ENCODE data around the gene BCORL1. TPM values are rescaled to one million over a fixed set of nuclear protein-coding genes. Genes with fewer than 3 reads are reported as not detected.

The BCORL1 gene
- total RNA-seq, 1 experiment from 2014 or later: 30.8 TPM

GRCh38 chrX:130049821-130050220 lies 67.4 kb downstream of the BCORL1 start:
- ChIA-PET CTCF (no interaction called here), POLR2A (no interaction called here), RAD21 (ENCODE audit: low non-redundant PET in 1 of 2, low total read pairs in 2 of 2, uncharacterized antibody in 2 of 2, unreplicated experiment in 2 of 2) (no interaction called here)
- Histone ChIP-seq H3K4me1 (ENCODE audit: control insufficient read depth in 1 of 2, insufficient read depth in 2 of 2, low read length in 2 of 2) (no peaks in the 10 kb centered on the region), H3K27ac (ENCODE audit: low read depth, low read length) (no peak overlapping the region), H2AFZ (ENCODE audit: low read depth, low read length, poor library complexity, severe bottlenecking) (no peak overlapping the region), H3K4me3 (replicated peaks in 1 of 2; ENCODE audit: low read depth in 1 of 2, low read length in 2 of 2) (no peak overlapping the region), H3K9ac (ENCODE audit: low read length) (no peak overlapping the region), H3K79me2 (ENCODE audit: insufficient read depth, low read length) (no peaks in the 10 kb centered on the region), H3K9me3 (ENCODE audit: control insufficient read depth in 1 of 2, insufficient read depth in 1 of 2, low read depth in 1 of 2, low read length in 2 of 2) (no peaks in the 10 kb centered on the region), H3K36me3 (ENCODE audit: control insufficient read depth in 1 of 2, insufficient read depth in 2 of 2, low read length in 2 of 2) (peaks cover 18 to 21% of the 10 kb centered on the region in 2 experiments; a peak in 3 of 4 replicates), H3K9me2 (ENCODE audit: insufficient read depth) (no peaks in the 10 kb centered on the region), H4K20me1 (ENCODE audit: insufficient read depth) (no peaks in the 10 kb centered on the region), H3K27me3 (ENCODE audit: insufficient read depth, low read length) (no peaks in the 10 kb centered on the region), H3K4me2 (ENCODE audit: low read length) (no peak overlapping the region)
- no TSS peak for BruUV-seq (replicated peaks)
- no peak for DNase-seq (ENCODE audit: low read depth, low spot score)
- no peak for ATAC-seq
- TF ChIP-seq SIN3A (IDR thresholded peaks at IDR 0.05; ENCODE audit: low read depth) (no peak), EZH2phosphoT487 (IDR thresholded peaks at IDR 0.05; ENCODE audit: borderline replicate concordance) (no peak), FOSL1 (IDR thresholded peaks at IDR 0.05; ENCODE audit: low read depth) (no peak), TCF7L2 (IDR thresholded peaks at IDR 0.05; ENCODE audit: borderline replicate concordance, extremely low read depth, insufficient read depth, insufficient read length) (no peak), ELF1 (IDR thresholded peaks at IDR 0.05; ENCODE audit: borderline replicate concordance, low read depth) (no peak), RAD21 (IDR thresholded peaks at IDR 0.05; ENCODE audit: low read depth) (no peak), SRF (IDR thresholded peaks at IDR 0.05; ENCODE audit: low read depth) (no peak), ZNF274 (IDR thresholded peaks at IDR 0.05; ENCODE audit: low read depth, low read length) (no peak), MAX (IDR thresholded peaks at IDR 0.05) (no peak), CBX3 (IDR thresholded peaks at IDR 0.05; ENCODE audit: low read depth) (no peak), ZFX (IDR thresholded peaks at IDR 0.05) (no peak), CEBPB (IDR thresholded peaks at IDR 0.05; ENCODE audit: low read depth) (no peak), EGR1 (IDR thresholded peaks at IDR 0.05; ENCODE audit: low read depth) (no peak)
- intact Hi-C loops (cut with micrococcal nuclease): no loop called here
